Measurements from ENCODE around the gene FCGR1A.
"Not testable (repeated sequence)": the region's sequence is repeated elsewhere in the genome, so short reads cannot be mapped to it uniquely, and the experiment has no call there.

DNA sequence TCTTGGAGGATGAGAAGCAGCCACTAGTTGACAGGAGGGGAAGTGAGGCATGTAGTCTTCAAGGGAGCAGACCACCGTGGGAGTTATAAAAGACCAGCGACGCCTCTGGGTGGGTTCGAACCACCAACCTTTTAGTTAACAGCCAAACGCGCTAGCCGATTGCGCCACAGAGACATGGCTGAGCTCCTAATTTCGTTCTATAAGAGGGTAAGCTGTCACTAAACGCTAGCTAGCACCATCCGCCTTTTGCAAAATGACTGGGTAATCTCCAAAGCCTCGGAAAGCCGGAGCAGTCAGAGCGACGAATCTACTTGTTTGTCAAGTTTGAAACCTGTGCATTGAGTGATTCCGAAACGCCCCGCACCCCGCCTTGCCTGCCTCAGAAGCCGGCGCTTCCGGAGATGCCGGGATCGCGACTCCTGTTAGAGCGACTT, 42.3 kb upstream of the FCGR1A start:
- TF ChIP-seq, protein P1, sequence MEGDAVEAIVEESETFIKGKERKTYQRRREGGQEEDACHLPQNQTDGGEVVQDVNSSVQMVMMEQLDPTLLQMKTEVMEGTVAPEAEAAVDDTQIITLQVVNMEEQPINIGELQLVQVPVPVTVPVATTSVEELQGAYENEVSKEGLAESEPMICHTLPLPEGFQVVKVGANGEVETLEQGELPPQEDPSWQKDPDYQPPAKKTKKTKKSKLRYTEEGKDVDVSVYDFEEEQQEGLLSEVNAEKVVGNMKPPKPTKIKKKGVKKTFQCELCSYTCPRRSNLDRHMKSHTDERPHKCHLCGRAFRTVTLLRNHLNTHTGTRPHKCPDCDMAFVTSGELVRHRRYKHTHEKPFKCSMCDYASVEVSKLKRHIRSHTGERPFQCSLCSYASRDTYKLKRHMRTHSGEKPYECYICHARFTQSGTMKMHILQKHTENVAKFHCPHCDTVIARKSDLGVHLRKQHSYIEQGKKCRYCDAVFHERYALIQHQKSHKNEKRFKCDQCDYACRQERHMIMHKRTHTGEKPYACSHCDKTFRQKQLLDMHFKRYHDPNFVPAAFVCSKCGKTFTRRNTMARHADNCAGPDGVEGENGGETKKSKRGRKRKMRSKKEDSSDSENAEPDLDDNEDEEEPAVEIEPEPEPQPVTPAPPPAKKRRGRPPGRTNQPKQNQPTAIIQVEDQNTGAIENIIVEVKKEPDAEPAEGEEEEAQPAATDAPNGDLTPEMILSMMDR (IDR thresholded peaks at IDR 0.05) = not testable (repeated sequence)
- TF ChIP-seq POLR2A, POLR2AphosphoS5, EP300 (IDR thresholded peaks at IDR 0.05): not testable (repeated sequence)
